GM13977 (cell line): Measurements from ENCODE around the gene KIF12.

Source experiments
- DNase-seq: peaks from one replicate; pipeline ENCODE4 v3.0.0; 2012; ENCODE audit warnings: low spot score
- CTCF ChIP-seq: IDR thresholded peaks from 2 replicates; pipeline ENCODE4 v1.5.1; 2012; ENCODE audit warnings: mild to moderate bottlenecking, control low read depth; ENCODE audit not compliant: insufficient read depth; ENCODE audit errors: extremely low read depth, missing control alignments
- in situ Hi-C: fragments of 300-500 bp; cut with MboI; formaldehyde crosslinking; loops from one replicate; pipeline ENCODE4 v1.12.0; 2022; ENCODE audit warnings: low sequenced_read_pairs, low pct_unique_long_range_greater_than_20kb, mixed read lengths, inconsistent platforms; ENCODE audit not compliant: unreplicated experiment

The KIF12 gene

GRCh38 chr9:114117996-114118830 is 19.1 kb upstream of the KIF12 start:
- TF ChIP-seq CTCF: no peak
- in situ Hi-C loops: loop anchor here (25.0 kb wide), 1 partner anchor 169 kb away; no protein-coding TSS in a partner anchor
- no peak for DNase-seq

GRCh38 chr9:114117614-114117995 is 18.5 kb upstream of the KIF12 start:
- no peak for TF ChIP-seq CTCF
- no peak for DNase-seq
- in situ Hi-C loops: loop anchor here (25.0 kb wide), 1 partner anchor 170 kb away; no protein-coding TSS in a partner anchor

- no peak for DNase-seq
- in situ Hi-C loops: loop anchor here (25.0 kb wide), 1 partner anchor 171 kb away; no protein-coding TSS in a partner anchor
- no peak for TF ChIP-seq CTCF
Measured at GRCh38 chr9:114116126-114116747, 17.1 kb upstream of the KIF12 start.

GRCh38 chr9:114115654-114116125 is 16.6 kb upstream of the KIF12 start:
- no peak for DNase-seq
- no peak for TF ChIP-seq CTCF
- in situ Hi-C loops: loop anchor here (25.0 kb wide), 1 partner anchor 172 kb away; no protein-coding TSS in a partner anchor

- in situ Hi-C loops: loop anchor here (25.0 kb wide), 1 partner anchor 173 kb away; no protein-coding TSS in a partner anchor
- TF ChIP-seq CTCF: no peak
- DNase-seq: no peak
Measured at GRCh38 chr9:114114364-114114763, 15.3 kb upstream of the KIF12 start.

- in situ Hi-C loops: loop anchor here (25.0 kb wide), 1 partner anchor 174 kb away; no protein-coding TSS in a partner anchor
- TF ChIP-seq CTCF: no peak
- no peak for DNase-seq
Measured at GRCh38 chr9:114112778-114113584, 13.9 kb upstream of the KIF12 start.
